Measurements from ENCODE around the gene SLC17A7.

SLC17A7 gene

DNA sequence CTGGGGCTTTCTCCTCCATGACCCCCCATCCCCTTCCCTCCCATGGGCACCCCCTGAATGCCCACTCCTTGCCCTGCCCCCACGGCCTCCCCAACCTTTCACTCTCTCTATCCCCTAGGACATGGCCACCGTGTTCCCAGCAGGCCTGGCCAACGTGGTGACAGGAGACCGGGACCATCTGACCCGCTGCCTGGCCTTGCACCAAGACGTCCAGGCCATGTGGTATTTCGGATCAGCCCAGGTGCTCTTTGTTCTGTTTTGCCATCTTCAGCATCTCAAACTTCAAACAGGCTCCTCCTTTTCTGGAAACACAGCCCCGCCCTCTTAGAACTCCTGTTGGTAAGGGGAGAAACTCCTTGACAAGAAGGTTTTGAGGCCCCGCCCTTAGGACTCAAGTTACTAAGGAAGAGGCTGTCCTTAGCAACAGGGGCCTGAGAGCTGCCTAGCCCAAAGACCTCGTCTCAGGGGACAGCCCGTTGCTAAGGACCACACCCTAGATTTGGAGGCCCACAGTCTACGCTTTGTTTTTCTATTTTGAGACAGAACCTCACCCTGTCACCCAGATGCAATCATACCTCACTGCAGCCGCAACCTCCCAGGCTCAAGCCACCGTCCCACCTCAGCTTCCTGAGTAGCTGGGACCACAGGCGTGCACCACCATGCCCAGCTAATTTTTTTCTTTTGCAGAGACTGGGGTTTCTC is 27.6 kb upstream of the SLC17A7 start (continued):
- TF ChIP-seq ZNF518A (tag by site-specific recombination; conservative IDR thresholded peaks at IDR 0.05; ENCODE audit: low read depth): no peak
- TF ChIP-seq PATZ1 (tag by site-specific recombination; IDR thresholded peaks at IDR 0.05): peak; percentile 33; the same call in 1 of the 2 replicates
- no peak for TF ChIP-seq ZNF24 (tag by site-specific recombination; IDR thresholded peaks at IDR 0.05)
- TF ChIP-seq SP3 (tag by site-specific recombination; IDR thresholded peaks at IDR 0.05): peak; percentile 50; the same call in 1 of the 2 replicates
- TF ChIP-seq GLI2 (tag by site-specific recombination; IDR thresholded peaks at IDR 0.05; ENCODE audit: borderline replicate concordance, low read depth): no peak
- TF ChIP-seq ZSCAN5A (tag by site-specific recombination; IDR thresholded peaks at IDR 0.05): no peak
- TF ChIP-seq ZBTB17 (tag by site-specific recombination; IDR thresholded peaks at IDR 0.05): no peak
- TF ChIP-seq ZNF112 (tag by site-specific recombination; IDR thresholded peaks at IDR 0.05): no peak
- TF ChIP-seq, protein P1, sequence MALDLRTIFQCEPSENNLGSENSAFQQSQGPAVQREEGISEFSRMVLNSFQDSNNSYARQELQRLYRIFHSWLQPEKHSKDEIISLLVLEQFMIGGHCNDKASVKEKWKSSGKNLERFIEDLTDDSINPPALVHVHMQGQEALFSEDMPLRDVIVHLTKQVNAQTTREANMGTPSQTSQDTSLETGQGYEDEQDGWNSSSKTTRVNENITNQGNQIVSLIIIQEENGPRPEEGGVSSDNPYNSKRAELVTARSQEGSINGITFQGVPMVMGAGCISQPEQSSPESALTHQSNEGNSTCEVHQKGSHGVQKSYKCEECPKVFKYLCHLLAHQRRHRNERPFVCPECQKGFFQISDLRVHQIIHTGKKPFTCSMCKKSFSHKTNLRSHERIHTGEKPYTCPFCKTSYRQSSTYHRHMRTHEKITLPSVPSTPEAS (tag by site-specific recombination; IDR thresholded peaks at IDR 0.05): no peak
- TF ChIP-seq ZNF600 (tag by site-specific recombination; IDR thresholded peaks at IDR 0.05): no peak
- TF ChIP-seq GLIS1 (tag by site-specific recombination; IDR thresholded peaks at IDR 0.05): no peak
- TF ChIP-seq, protein P2, sequence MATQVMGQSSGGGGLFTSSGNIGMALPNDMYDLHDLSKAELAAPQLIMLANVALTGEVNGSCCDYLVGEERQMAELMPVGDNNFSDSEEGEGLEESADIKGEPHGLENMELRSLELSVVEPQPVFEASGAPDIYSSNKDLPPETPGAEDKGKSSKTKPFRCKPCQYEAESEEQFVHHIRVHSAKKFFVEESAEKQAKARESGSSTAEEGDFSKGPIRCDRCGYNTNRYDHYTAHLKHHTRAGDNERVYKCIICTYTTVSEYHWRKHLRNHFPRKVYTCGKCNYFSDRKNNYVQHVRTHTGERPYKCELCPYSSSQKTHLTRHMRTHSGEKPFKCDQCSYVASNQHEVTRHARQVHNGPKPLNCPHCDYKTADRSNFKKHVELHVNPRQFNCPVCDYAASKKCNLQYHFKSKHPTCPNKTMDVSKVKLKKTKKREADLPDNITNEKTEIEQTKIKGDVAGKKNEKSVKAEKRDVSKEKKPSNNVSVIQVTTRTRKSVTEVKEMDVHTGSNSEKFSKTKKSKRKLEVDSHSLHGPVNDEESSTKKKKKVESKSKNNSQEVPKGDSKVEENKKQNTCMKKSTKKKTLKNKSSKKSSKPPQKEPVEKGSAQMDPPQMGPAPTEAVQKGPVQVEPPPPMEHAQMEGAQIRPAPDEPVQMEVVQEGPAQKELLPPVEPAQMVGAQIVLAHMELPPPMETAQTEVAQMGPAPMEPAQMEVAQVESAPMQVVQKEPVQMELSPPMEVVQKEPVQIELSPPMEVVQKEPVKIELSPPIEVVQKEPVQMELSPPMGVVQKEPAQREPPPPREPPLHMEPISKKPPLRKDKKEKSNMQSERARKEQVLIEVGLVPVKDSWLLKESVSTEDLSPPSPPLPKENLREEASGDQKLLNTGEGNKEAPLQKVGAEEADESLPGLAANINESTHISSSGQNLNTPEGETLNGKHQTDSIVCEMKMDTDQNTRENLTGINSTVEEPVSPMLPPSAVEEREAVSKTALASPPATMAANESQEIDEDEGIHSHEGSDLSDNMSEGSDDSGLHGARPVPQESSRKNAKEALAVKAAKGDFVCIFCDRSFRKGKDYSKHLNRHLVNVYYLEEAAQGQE (tag by site-specific recombination; IDR thresholded peaks at IDR 0.05): no peak
- no peak for TF ChIP-seq IKZF3 (tag by site-specific recombination; IDR thresholded peaks at IDR 0.05)
- TF ChIP-seq, protein P3, sequence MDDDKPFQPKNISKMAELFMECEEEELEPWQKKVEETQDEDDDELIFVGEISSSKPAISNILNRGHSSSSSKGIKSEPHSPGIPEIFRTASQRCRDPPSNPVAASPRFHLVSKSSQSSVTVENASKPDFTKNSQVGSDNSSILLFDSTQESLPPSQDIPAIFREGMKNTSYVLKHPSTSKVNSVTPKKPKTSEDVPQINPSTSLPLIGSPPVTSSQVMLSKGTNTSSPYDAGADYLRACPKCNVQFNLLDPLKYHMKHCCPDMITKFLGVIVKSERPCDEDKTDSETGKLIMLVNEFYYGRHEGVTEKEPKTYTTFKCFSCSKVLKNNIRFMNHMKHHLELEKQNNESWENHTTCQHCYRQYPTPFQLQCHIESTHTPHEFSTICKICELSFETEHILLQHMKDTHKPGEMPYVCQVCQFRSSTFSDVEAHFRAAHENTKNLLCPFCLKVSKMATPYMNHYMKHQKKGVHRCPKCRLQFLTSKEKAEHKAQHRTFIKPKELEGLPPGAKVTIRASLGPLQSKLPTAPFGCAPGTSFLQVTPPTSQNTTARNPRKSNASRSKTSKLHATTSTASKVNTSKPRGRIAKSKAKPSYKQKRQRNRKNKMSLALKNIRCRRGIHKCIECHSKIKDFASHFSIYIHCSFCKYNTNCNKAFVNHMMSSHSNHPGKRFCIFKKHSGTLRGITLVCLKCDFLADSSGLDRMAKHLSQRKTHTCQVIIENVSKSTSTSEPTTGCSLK (tag by site-specific recombination; IDR thresholded peaks at IDR 0.05): no peak
- no peak for TF ChIP-seq ZNF302 (tag by site-specific recombination; IDR thresholded peaks at IDR 0.05; ENCODE audit: low read depth)
- TF ChIP-seq HOXC10 (CRISPR knock-in tag; IDR thresholded peaks at IDR 0.05): no peak
- no peak for TF ChIP-seq ZSCAN18 (tag by site-specific recombination; IDR thresholded peaks at IDR 0.05)
- 0 out of 2 replicates have a peak, but pooled peaks have one; percentile 21 for TF ChIP-seq KLF9 (tag by site-specific recombination; IDR thresholded peaks at IDR 0.05; ENCODE audit: low read depth)
- TF ChIP-seq ZBTB44 (tag by site-specific recombination; IDR thresholded peaks at IDR 0.05): peak; percentile 72

All from HEK293 (cell line).